HG02759 (cell line): ENCODE measurements around the gene GRID1.

ENCODE experiments used
- ATAC-seq: cut with Tn5 transposase; IDR thresholded peaks from one replicate; pipeline ENCODE4 v1.9.1; 2021; ENCODE audit warnings: mild to moderate bottlenecking, moderate library complexity; ENCODE audit not compliant: unreplicated experiment

The GRID1 gene

DNA sequence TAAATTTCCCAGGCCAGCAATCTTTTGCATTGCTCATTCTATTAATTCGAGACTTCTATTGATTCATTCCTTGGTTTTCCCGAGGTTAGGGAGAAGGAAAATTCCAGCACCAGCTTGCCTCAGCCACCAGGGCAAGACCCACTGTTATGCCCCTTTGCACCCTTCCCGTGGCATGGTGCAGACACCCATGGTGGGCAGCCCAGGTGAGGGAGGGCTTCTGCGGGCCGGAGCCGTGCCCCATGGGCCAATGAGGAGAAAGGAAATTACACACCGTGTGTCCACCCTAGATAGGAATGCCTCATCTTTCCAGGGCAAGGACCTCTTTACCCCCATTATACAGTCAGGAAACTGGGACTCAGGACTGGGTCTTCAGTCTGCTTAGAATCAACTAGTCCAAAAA lies 4.5 kb upstream of the GRID1 start:
- no peak for ATAC-seq

DNA sequence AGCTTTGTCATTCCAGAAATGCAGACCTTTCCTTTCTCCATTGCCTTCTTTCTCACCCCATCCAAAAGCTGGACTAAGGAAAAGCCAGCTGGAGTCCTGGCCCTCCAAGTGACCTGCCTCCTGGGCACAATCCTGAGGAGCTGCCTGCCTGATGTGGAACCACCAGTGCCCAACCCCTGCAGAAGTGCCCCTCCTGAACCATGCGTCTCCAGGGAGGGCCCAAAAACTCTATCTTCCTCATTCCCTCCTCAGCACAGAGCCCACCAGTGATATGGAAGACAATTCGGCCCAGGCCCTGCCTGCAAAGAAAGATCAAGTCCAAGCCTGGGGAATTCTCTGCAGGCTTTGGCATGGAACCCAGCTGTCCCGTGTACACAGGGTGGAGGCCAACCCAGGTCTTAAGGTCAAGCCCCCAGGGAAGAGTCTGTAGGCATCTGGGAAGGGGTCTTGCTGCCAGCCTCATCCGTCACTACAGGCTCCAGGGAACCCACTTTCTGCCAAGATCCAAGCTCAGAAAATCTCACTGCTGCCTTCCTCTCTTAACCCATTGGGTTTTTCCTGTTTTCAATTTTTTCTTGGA lies 3.5 kb upstream of the GRID1 start:
- no peak for ATAC-seq

DNA sequence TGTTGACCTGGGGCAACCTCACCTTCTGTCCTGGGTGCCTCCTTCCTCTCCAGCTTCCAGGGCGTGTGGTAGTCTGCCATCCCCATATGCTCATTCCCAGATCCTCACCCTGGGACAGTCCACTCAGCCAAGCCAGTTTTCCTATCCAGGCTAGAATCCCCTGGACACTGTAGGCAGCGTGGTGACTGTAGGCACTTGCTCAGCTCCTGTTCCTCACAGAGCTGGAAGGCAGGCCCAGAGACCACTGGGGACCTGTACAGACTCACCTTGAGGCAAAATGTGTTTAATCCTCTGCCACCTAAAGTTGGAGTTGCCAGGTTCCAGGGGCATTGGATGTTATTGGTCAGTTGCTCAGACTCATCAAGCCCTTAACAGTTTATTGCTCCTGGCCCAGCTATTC lies 2.4 kb upstream of the GRID1 start:
- no peak for ATAC-seq

DNA sequence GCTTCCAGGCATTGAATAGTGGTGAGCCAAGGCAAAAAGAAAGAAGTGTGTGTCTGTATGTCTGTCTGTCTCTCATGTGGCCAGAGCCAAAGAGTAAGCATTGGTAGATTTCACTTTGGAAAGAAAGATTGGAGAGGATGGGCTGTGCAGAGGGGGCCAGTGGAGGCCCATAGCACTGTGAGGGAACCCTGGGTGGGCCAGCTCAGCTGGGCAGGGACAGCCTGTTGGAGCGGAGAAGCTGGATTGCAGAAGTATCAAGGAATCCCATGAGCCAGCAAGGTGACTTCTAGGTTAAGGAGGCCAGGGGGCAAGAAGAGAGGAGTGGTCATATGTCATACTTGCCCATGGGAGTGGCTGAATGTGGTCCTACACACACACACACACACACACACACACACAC lies 1.5 kb upstream of the GRID1 start:
- no peak for ATAC-seq

DNA sequence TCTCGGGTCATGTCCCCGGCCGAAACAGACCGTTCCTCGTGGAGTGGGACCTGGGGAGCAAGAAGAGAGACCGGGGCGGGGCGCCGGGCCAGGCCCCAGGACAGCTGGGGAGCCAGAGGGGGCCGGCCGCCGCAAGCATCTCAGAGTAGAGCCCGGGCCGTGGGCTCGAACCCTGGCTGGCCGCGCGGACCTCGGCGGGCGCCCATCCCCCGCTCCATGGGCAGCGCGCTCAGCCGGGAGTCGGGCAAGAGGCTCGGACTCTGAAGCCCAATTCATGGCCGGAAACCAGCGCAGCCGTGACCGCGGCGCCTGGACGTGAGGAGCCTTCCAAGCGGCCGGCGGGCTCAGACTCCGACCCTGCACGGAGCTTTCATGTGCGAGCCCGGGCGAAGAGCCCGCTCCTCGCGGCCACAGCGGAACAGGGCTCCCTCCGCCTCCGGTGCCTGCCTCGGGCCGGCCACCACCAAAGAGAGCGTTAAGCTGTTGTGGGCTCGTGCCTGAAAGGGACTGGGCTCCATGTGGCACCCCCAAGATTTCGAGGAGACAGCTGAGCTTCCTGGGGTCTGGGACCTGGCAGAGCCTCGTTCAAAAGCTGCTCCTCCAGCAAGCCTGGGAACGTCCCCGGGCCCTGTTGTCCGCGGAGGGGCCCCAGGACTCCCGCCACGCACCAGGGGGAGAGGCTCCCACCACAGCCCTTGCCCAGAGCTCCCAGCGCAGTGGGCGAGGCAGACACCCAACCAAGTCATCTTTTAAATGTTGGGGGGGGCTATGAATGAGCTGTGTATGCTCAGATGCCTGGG lies 757 bp upstream of the GRID1 start:
- peak; percentile 4 for ATAC-seq

DNA sequence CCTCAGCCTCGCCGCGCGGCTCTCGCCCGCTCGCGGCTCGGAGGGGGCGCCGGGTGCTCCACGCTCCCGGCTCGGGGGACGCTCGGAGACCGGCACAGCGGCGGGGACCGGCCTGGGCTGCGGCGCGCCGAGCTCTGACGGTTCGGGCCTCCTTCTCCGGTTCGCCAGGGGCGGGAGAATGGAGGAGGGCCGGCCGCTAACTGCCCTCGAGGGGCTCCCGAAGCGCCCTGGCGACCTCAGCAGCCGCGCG lies 232 bp upstream of the GRID1 start:
- peak; percentile 46 for ATAC-seq

DNA sequence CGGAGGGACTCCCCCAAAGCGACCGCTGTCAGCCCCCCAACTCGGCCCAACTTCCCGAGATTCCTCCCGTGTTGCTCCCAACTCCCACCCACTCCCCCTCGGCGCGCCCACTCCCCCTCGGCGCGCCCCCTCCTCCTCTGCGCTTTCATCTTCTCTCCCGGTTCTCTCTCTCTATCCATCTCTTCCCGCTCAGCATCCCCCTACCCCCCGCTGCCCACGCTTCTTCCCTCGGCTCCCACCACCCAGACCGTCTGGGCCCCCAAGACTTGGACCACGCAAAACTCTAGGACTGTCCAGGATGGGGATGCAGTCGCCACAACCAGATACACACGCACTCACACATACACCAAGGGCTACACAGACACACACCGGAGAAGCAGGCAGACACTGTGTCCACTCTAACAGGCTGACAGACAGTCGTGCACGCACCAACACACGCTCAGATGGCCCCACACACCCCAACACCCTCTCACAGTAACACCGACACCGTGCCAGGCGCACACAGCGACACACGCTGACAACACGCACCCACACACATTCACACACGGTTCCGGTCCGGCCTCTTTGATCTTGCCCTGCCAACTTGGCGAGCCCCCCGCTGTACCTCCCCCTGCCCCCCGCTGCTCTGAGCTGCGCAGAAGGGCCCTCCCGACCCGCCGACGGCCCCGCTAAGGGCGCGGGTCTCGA lies 1.1 kb downstream of the GRID1 start:
- no peak for ATAC-seq

DNA sequence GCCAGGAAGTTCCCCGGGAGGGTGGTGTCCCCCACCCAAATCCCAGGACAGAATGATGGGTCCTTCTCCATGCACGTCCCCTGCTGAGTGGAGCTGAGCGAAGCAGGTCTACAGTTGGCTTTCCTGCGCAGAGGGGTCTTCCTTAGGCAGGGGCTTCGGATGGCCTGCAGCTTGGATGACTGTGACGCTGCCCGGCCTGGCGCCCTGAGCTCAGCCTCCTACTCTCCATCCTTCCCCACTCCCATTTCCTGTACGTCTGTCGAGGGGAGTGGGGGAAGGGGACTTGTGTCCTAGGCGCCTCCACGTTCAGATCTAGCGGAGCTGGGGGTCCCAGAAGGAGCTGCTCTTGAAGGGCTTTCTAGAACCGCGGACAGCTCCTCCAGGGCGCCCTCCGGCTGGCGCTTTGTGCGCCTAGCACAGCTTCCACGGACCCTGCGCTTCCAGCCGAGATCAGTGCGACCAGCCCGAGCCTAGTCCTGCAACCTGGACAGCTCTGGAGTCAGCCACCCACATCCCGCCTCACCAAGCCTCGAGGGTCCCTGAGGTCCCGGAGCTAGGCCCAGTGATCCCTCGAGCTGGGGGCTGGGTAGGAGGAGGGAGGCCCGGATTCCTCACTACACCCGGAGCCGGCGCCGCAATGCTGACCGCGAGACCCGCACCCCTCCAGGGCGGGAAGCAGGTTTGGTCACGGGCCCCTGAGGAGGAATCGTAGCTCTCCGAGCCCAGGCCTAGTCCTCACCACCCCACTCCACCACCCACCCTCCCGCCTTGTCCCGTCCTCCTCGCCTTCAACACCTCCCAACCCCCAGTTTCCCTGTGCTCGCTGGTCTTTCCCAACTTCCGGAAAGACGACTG lies 1.9 kb downstream of the GRID1 start:
- no peak for ATAC-seq

DNA sequence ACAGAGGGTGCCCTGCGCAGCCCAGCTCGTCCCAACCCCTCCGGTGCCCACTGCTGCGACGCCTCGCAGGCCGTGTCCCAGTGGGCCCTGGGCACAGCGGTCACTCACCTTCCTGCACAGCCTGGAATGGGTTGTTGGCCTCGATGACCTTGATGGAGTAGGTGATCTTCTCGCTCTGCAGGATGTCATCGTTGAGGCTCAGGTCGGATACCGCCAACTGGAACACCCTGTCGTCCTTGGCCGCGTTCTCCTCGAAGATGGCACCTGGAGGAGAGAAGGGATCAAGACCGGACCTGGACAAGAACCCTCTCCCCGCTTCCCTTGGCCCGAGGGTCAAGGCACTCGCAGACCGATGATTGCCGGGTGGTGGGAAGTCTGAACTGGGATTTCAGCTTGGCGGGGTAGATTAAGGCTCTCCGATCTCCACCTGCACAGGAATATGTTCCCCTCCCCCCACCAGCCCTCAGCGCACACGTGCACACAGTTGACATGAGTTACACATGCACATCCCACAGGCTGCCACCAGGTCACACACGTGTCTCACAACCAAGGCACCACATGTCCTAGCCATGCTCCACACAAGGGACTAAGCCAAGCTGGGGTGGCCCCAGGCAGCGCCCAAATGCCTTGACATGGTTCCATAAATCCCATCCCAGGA lies 2.6 kb downstream of the GRID1 start:
- ATAC-seq: no peak

DNA sequence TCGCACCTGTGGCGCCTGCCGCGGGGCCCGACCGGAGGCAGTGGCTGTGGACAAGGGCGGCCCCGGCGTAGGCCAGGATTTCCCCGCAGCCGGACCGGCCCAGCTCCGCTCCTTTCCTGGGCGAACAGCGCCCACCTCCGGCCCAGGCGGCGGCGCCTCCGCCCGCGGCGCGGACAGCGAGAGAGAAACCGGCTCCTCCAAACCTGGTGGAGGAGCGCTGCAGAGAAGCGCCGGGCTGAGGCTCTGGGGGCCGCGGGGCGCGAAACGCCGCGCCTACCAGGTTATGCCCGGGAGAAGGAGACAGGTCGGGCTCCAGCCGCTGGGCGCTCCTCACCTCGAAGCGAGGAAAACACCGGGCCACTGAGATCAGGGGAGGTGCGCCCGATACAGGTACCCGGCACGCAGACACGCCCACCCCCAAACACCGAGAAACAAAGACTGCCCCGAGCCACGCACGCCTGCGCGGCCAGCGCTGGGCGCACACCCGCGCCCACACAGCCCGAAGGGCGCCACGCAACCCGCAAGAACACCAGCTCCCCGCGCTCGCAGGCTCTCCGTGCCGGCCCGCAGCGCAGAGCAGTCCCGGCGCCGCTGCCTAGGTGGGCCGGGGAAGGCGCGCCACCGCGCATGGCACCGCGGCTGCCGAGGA lies 3.3 kb downstream of the GRID1 start:
- peak; percentile 27 for ATAC-seq

DNA sequence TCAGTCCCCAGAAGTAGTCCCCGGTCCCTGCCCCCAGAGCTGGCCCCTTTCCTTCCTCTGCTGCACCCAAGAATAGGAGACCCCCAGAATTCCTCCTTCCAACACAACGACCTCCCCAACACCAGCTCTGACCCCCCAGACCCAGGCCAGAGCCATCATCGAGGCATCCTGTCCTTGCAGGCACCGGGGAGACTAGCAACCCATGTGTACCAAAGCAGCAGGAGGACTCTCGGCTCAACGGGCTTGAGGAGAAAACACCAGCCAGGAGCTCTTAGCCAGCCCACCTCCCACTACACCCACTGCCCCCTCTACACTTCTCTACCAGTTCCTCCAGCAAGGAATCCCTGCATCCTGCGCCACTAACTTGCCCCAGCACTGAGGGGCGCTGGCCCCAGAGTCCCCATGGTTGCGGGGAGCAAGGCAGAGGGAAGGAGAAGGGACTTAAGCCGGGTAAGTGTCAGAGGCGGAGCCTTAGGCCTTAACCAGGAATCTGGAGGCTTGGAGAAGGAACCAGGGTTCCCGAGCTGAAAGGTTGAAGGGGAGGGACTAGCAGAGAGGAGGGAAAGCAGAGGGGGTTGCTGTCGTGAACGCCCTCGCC lies 3.9 kb downstream of the GRID1 start:
- no peak for ATAC-seq

DNA sequence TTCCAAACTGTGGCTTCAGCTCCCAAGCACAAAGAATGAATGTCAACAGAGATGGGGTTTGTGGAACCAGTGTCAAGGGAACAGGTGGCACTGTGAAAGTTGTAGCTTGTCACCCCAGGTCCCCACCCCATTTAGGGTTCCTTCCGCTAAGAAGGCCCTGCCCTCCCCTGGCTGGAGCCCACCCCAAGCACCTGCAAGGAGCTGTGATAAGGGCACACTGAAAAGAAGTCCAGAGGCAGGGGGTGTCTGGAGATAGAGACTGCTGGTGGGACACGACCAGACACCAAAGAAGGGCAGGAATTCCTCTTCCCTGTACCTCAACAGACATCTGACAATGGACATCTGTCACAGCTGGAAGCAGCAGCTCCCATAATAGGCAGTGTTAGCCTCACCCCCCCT lies 4.5 kb downstream of the GRID1 start:
- no peak for ATAC-seq

DNA sequence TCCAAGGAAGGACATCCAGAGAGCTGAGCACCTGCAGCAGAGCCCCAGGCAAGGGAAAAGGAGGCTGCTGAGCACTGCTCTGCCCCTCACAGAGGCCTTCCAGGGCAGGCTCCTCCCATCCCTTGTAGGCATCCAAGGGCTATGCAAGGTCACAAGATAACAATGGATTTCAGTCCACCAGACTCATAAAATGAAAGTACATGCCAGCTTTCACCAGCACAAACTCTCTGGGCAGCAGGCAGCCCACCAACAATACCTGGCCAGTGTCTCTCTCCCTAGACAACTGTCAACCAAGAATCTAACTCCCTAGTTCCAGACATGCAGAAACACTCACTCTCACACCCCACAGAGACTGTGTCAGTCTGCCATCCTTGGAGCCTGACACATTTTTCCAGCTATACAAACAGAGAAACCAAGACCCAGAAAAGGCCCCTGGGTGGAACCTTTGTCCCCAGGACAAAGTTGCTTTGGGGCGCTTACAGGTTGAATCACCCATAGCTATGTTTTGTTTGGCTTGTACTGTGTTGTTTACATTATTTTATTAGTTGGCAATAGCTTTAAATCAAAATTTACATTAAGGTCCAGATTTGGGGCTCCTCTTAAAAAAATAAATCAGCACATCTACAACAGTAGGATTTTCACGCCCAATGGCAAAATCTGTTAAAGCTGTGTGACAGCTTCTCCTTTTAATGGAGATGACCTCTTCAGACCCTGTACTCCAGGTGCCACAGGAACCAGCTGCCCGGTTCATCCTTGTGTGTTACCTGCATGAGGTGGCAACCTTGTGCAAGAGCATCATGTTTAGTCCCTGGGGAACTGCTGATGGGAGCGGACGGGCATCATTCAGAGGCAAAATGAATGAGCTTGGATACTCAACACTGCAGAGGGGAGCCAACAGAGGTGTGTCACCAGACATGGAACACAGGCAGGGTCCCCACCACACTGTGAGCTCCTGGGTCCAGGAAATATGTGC lies 5.2 kb downstream of the GRID1 start:
- no peak for ATAC-seq

DNA sequence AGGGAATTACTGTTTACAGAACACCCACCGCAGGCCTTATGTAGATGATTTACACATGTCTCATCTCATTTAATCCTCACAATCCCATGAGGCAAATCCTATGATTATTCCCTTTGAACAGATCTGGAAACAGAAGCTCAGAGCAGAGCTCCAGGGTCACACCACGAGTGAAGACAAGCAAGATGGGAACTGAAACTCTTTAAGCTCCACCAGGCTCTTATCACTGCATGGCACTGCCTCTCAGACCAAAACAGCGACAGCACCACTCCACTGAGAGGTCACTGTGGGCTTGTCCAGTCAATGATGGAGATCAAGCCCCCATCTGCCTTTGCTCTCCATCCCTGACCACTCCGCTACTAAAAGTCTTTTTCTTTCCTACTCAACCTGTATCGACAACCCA lies 5.9 kb downstream of the GRID1 start:
- no peak for ATAC-seq

DNA sequence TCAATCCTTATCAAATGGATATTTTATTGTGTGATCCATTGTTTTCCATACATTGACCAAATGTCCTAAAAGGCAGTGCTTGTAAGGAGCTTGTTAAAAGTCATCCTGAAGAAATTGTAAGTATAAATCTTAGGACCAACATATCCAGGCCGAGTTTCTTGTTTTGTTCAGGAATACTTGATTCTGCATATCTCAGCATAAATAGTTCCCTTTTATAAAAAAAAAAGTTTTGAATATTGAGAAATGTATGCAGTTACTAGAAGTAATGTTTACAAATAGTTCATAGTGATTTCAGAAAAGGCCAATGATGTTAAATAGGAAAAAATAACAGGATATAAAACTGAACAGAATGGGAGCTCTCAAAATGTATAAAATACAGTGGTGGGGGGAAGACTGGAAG lies 6.6 kb downstream of the GRID1 start:
- no peak for ATAC-seq

DNA sequence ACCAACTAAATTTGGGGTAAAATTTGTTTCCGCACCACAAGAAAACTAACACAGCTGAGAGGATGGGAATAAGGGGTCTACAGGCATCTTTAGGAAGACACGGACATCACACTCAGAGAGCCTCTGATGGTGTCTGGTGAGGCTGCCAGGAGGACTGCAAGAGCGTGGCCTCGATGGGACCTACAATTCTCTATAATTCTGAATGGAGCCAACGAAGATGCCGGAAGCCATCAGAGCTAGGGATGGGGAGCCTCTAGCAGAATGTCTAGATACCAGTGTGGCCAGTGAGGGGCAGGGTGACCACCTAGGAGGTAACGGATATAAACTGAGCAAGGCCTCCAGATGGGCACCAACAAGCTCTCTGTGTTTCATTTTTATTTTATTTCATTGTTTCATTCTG lies 7.5 kb downstream of the GRID1 start:
- no peak for ATAC-seq

DNA sequence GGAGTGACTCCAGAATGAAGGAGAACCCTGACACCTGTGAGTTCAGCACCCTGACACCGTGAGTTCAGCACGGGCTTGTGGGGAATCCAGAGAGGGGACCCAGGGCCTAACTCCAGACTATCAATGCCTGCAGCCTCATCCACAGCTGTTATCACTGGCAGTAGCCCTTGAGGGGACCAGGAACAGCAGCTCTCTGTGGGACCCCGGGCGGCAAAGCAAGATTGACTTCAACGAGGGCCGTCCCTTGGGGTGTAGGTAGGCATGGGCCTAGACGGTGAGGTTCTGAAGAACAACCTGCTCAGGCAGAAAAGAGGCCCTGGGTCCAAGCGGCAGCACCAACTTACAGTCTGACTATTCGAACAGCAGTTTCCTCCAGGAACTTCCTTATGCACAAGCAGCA lies 8.9 kb downstream of the GRID1 start:
- no peak for ATAC-seq

DNA sequence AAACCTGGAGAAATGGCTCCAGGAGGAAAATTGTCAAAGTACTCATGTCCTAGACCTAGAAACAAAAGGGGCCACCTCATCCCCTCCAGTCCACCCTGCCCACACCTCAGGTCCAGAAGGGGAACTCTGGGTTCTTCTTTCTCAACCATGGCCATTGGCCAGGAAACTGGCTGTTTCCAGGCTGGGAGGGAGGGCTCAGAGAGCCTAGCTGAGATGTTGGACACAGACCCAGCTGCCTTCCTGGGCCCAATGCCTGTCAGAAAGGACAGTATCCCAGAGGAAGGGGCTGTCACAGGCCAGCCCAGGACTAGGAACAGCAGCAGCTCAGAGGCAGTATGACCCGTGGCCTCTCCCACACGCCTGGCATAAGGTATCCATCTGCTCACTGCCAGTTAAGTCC lies 9.6 kb downstream of the GRID1 start:
- no peak for ATAC-seq

DNA sequence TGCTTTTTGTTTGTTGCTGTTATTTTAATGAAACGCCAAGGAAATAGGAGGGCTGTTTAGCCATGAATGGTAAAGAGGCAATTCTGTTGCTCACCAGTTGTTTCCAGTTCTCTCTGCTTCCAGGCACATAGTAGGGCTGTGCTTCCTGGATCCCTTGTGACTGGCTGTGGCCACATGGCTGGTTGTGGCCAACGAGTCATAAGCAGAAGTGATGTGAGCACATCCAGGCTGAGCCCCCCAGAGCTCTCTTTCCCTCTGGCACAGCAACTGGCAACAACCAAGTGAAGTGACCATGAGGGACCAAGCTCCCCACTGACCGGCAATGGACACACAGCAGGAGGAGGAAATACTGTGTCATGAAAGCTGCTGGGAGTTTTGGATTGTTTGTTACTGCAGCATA lies 10.3 kb downstream of the GRID1 start:
- no peak for ATAC-seq
